SJCRH30 (cell line): Measurements from ENCODE around the gene DNAJA3. TPM values are rescaled to one million over a fixed set of nuclear protein-coding genes. Genes with fewer than 3 reads are reported as not detected.

ENCODE experiments used
- DNase-seq, 2 experiments: peaks; one replicate each; pipeline ENCODE4 v3.0.0-alpha.2; 2015 to 2020
- H3K27ac ChIP-seq: fragments of 250-450 bp; sonication (Bioruptor Pico); 2 replicates; pipeline ENCODE4 v1.5.1; 2020; ENCODE audit warnings: mild to moderate bottlenecking, moderate library complexity
- H3K27me3 ChIP-seq: fragments of 250-450 bp; sonication (Bioruptor Pico); 2 replicates; pipeline ENCODE4 v1.5.1; 2020; ENCODE audit warnings: mild to moderate bottlenecking, moderate library complexity
- H3K36me3 ChIP-seq: fragments of 250-450 bp; sonication (Bioruptor Pico); 2 replicates; pipeline ENCODE4 v1.5.1; 2020; ENCODE audit warnings: mild to moderate bottlenecking, moderate library complexity
- H3K4me1 ChIP-seq: fragments of 250-450 bp; sonication (Bioruptor Pico); 2 replicates; pipeline ENCODE4 v1.5.1; 2020; ENCODE audit warnings: mild to moderate bottlenecking, moderate library complexity
- H3K4me3 ChIP-seq: fragments of 250-450 bp; sonication (Bioruptor Pico); 2 replicates; pipeline ENCODE4 v1.5.1; 2020; ENCODE audit warnings: mild to moderate bottlenecking, moderate library complexity
- H3K9me3 ChIP-seq: fragments of 250-450 bp; sonication (Bioruptor Pico); replicated peaks from 2 replicates; pipeline ENCODE4 v1.5.1; 2020; ENCODE audit warnings: mild to moderate bottlenecking, moderate library complexity
- total RNA-seq: library from RNA; depleted of rRNA; stranded (reverse); fragments of >200 nt; shearing (Covaris generic); gene quantifications from 2 replicates; pipeline ENCODE4 v1.2.3, GENCODE V29; 2014

The DNAJA3 gene
- total RNA-seq, 1 experiment from 2014 or later = 56.7 TPM

DNA sequence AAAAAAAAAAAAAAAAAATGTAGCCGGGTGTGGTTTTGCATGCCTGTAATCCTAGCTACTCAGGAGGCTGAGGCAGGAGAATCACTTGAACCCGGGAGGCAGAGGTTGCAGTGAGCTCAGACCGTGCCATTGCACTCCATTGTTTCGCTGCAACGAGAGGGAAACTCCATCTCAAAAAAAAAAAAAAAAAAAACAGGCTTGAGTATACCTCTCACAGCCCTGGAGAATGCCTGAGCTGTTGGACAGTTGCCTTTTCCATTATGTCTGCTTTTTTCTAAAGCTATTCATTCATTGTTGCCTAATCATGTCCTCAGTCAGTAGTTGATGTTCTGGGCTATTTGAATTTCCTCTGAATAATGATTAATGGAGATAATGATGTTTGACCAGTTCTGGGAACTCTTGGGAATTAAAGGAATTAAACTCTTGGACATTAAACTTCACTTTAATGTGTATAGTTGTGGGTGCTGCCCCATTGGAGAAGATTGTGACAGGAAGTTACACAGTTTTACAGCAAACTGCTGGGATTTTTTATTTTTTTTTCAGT lies 62.4 kb downstream of the DNAJA3 start:
- no peak overlapping the region for H3K27ac ChIP-seq
- no peak for DNase-seq
- no peaks in the 10 kb centered on the region for H3K4me1 ChIP-seq

DNA sequence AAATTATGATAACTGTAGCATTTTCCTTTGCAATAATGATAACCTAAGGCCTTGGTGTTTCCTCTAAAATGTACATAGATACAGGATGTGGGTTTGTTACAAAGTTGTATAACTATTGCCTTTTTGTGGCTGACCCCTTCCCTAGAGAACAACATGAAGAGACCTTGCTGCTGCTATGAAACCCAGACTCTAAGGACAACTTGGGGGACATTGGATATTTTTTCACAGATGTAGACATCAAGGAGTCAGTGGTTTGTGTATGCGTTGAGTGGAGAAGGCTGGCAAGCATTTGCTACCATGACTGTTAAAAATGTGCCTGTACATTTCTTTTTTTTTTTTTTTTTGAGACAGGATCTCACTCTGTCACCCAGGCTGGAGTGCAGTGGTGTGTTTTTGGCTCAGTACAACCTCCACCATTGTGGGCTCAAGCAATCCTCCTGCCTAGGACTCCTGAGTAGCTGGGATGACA lies 62.9 kb downstream of the DNAJA3 start:
- H3K9me3 ChIP-seq = no peaks in the 10 kb centered on the region
- no peak overlapping the region for H3K27ac ChIP-seq
- no peak for DNase-seq
- no peaks in the 10 kb centered on the region for H3K4me1 ChIP-seq
- no peak overlapping the region for H3K4me3 ChIP-seq
- H3K36me3 ChIP-seq = no peaks in the 10 kb centered on the region
- H3K27me3 ChIP-seq = no peaks in the 10 kb centered on the region

More for the DNA sequence above, 62.4 kb downstream of the DNAJA3 start:
- H3K27me3 ChIP-seq = no peaks in the 10 kb centered on the region
- H3K36me3 ChIP-seq = no peaks in the 10 kb centered on the region
- H3K9me3 ChIP-seq = no peaks in the 10 kb centered on the region
- no peak overlapping the region for H3K4me3 ChIP-seq

GRCh38 chr16:4489030-4489429 lies 63.4 kb downstream of the DNAJA3 start:
- Histone ChIP-seq H3K9me3 (no peaks in the 10 kb centered on the region), H3K4me3 (no peak overlapping the region), H3K4me1 (no peaks in the 10 kb centered on the region), H3K27ac (no peak overlapping the region), H3K27me3 (no peaks in the 10 kb centered on the region), H3K36me3 (no peaks in the 10 kb centered on the region)
- DNase-seq = no peak

DNA sequence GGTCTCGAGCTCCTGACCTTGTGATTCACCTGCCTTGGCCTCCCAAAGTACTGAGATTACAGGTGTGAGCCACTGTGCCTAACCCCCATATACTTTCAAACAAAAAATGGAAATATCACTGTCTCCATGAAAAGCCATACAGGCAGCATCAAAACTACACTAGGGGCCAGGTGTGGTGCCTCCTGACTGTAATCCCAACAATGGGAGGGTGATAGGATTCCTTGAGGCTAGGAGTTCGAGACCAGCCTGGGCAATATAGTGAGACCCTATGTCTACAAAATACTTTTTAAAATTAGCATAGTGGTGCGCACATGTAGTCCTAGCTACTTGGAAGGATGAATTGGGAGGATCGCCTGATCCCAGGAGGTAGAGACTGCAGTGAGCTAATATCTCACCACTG lies 66.2 kb downstream of the DNAJA3 start:
- Histone ChIP-seq H3K27me3 (no peaks in the 10 kb centered on the region), H3K4me3 (no peak overlapping the region), H3K9me3 (no peaks in the 10 kb centered on the region), H3K36me3 (no peaks in the 10 kb centered on the region), H3K27ac (no peak overlapping the region), H3K4me1 (no peaks in the 10 kb centered on the region)
- no peak for DNase-seq

GRCh38 chr16:4494746-4495490 lies 69.2 kb downstream of the DNAJA3 start:
- Histone ChIP-seq H3K27me3 (no peaks in the 10 kb centered on the region), H3K27ac (no peak overlapping the region), H3K9me3 (no peaks in the 10 kb centered on the region), H3K36me3 (no peaks in the 10 kb centered on the region), H3K4me3 (no peak overlapping the region), H3K4me1 (no peaks in the 10 kb centered on the region)
- no peak for DNase-seq

DNA sequence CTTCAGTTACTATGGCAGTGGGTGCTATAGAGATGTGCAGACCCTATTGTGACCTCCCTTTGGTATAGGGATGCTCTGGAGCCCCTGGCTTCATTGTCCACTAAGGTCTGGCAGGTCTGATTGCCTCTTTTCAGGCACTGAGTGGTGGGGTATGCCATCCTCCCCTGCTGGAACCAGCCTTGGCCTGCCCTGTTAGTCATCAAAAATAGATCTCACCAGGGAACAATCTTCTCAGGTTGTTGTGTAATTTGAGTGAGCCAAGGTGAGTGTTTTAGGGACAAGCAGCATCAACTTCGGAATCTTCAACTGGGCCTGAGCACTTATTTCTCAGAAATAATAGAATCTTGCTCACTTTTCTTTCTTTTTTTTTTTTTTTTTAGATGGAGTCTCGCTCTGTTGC lies 70.1 kb downstream of the DNAJA3 start:
- H3K36me3 ChIP-seq = no peaks in the 10 kb centered on the region
- H3K27ac ChIP-seq = no peak overlapping the region
- DNase-seq = no peak

GRCh38 chr16:4496305-4496704 lies 70.6 kb downstream of the DNAJA3 start:
- no peaks in the 10 kb centered on the region for H3K4me1 ChIP-seq
- H3K9me3 ChIP-seq = no peaks in the 10 kb centered on the region
- DNase-seq = no peak
- no peak overlapping the region for H3K27ac ChIP-seq
- H3K36me3 ChIP-seq = no peaks in the 10 kb centered on the region
- H3K27me3 ChIP-seq = no peaks in the 10 kb centered on the region
- no peak overlapping the region for H3K4me3 ChIP-seq

More for the DNA sequence above, 70.1 kb downstream of the DNAJA3 start:
- Histone ChIP-seq H3K9me3 (no peaks in the 10 kb centered on the region), H3K4me1 (no peaks in the 10 kb centered on the region), H3K27me3 (no peaks in the 10 kb centered on the region), H3K4me3 (no peak overlapping the region)

DNA sequence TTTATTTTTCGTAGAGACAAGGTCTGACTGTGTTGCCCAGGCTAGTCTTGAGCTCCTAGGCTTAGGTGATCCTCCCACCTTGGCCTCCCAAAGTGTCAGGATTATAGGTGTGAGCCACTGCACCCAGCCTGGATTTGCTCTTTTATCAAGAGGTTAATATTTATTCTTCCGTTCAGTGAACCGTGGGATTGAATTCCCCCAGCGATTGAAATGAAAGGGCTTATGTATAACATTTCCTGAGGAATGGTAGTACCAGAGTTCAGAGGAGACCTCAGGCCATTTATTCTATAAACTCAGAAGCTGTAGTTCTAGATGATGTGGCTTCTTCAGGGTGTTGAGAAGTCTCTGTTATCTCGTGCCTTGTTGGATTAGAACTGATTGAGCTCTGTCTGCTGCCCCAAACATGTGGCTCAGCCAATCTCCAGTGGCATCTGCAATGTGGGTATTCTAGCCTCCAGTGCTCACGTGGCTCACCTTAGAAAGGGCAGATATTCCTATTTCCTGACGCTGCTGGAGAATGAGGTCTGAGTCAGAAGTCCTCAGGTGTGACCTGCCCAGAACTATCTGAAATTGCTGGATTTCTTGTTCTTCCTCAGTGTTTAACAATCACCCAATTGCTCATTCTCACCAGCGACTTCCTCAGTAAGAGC lies 73.0 kb downstream of the DNAJA3 start:
- no peak overlapping the region for H3K27ac ChIP-seq
- no peak overlapping the region for H3K4me3 ChIP-seq
- no peaks in the 10 kb centered on the region for H3K27me3 ChIP-seq
- H3K36me3 ChIP-seq = no peaks in the 10 kb centered on the region
- DNase-seq = no peak
- H3K9me3 ChIP-seq = no peaks in the 10 kb centered on the region
- H3K4me1 ChIP-seq = no peaks in the 10 kb centered on the region

DNA sequence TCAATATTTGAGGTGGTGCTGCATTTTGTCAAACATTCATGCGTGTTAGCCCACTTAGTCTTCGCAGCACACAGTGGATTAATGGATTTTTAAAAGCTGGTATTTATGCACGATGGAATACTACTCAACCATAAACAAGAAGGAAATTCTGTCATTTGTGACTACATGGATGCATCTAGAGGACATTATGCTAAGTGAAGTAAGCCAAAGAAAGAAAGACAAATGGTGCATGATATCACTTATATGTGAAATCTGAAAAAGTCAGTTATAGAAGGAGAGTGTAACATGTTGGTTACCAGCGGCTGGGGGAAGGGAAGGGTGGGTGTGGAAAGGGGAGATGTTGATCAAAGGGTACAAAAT lies 73.5 kb downstream of the DNAJA3 start:
- Histone ChIP-seq H3K27ac (no peak overlapping the region), H3K27me3 (no peaks in the 10 kb centered on the region), H3K36me3 (no peaks in the 10 kb centered on the region), H3K4me1 (no peaks in the 10 kb centered on the region), H3K9me3 (no peaks in the 10 kb centered on the region), H3K4me3 (no peak overlapping the region)
- DNase-seq = no peak

DNA sequence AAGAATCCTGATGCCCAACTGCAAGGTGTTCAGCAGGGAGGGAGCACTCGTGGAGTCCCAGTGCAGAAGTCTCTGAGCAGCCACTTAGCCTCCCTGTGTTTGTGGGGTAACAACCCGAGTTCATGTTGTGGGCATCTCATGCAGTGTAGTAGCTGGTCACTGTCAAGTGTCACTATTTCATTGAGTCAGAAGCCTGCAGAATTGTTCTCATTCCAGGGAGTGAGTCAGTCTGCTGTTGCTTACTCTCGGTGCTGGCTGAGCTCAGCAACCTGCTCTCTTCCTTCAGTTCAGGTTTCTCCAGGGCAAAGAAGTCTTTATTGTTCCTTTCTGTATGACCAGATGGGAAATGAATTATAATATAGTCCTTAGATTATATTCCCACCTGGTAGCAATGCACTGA lies 74.6 kb downstream of the DNAJA3 start:
- Histone ChIP-seq H3K27me3 (no peaks in the 10 kb centered on the region), H3K27ac (no peak overlapping the region), H3K36me3 (no peaks in the 10 kb centered on the region), H3K4me1 (no peaks in the 10 kb centered on the region), H3K4me3 (no peak overlapping the region), H3K9me3 (no peaks in the 10 kb centered on the region)
- no peak for DNase-seq

- Histone ChIP-seq H3K27me3 (no peaks in the 10 kb centered on the region), H3K4me1 (no peaks in the 10 kb centered on the region), H3K9me3 (no peaks in the 10 kb centered on the region), H3K36me3 (no peaks in the 10 kb centered on the region), H3K27ac (no peak overlapping the region), H3K4me3 (no peak overlapping the region)
- no peak for DNase-seq
Observed at GRCh38 chr16:4501071-4501478, 75.4 kb downstream of the DNAJA3 start.

DNA sequence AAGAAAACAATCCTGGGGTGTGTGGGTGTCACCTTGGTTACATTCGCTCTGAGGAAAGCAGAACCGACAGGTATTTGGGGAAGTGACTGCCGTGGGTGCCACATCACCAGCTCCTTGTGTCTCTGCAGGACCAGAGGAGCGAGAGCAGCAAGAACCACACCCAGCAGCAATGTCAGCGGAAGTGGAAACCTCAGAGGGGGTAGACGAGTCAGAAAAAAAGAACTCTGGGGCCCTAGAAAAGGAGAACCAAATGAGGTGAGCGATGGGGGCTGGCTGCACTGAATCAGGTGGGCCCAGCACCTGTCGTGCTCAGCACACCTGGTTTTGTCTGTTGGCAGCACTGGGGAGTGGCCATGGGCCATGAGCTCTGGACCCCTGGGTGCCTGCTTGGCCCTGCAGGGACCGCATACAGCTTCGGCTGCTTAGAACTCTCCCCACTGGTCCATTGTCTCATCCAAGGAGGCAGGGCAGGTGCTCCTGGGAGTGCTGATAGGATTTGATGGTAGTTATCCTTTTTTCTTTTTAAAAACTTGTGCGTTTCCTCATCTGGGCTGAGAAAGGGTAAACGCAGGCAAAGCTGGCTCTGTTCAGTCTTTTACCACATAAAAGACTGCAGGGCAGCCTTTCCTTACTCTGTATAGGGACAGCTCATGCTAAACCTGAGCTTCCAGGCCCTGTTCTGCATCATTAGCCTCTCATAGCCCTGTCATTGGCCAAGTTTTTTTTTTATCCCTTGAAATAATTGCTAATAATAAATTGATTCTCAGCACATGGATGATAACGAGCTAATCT lies 79.9 kb downstream of the DNAJA3 start:
- no peaks in the 10 kb centered on the region for H3K9me3 ChIP-seq
- no peak overlapping the region for H3K4me3 ChIP-seq
- H3K36me3 ChIP-seq = peaks cover 10% of the 10 kb centered on the region
- no peak overlapping the region for H3K27ac ChIP-seq
- no peak for DNase-seq
- H3K4me1 ChIP-seq = no peaks in the 10 kb centered on the region
- H3K27me3 ChIP-seq = no peaks in the 10 kb centered on the region
